Activated CD4-positive, alpha-beta T cell treated with anti-CD3 and anti-CD28 coated beads for 1 hour (primary cell): ENCODE results near the gene ANTXR1.
"Not testable (repeated sequence)": the region's sequence is repeated elsewhere in the genome, so short reads cannot be mapped to it uniquely, and the experiment has no call there.

Source experiments
- DNase-seq: peaks from one replicate; pipeline ENCODE4 v3.0.0-alpha.2; 2020

Gene ANTXR1

DNA sequence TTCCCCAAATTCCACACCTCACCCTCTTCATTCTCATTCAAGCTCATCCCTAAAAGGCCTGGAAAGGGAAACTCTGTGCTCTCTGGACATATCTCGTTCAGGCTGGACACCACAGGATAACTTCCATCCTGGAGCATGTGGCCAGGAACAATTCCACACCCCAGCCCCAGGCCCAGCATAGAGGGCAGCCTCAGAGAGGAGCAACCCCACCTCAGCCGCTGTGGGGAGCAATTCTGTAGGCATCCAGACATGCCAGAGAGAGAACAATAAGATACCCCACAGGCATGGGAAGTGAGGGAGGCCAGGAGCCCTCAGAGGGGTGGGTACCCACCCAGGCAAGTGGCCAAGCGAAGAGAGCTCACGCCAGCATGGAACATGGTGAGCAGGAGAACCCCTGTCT, 230.7 kb downstream of the ANTXR1 start:
- no peak for DNase-seq

DNA sequence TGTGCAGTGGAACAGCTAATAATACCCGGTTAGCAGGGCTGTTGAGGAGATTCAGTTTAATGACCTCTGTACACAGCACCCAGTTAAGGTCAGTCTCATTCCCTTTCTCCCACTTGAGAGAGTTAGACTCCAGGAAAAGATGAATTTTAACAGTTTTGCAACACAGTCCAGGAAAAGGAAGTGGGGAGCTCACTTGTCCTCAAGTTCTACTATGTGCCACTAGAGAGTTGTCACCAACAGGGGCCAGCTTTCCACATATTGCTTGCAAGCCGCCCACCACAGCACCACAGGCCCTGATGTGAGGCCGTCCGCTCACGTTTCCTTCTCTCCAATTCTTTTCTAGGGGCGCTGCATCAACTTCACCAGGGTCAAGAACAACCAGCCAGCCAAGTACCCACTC, 231.9 kb downstream of the ANTXR1 start:
- DNase-seq: no peak

DNA sequence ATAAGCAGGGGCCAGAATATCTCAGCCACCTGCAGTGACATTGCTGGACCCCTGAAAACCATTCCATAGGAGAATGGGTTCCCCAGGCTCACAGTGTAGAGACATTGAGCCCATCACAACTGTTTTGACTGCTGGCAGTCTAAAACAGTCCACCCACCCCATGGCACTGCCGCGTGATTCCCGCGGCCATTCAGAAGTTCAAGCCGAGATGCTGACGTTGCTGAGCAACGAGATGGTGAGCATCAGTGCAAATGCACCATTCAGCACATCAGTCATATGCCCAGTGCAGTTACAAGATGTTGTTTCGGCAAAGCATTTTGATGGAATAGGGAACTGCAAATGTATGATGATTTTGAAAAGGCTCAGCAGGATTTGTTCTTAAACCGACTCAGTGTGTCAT, 234.6 kb downstream of the ANTXR1 start:
- DNase-seq: no peak

DNA sequence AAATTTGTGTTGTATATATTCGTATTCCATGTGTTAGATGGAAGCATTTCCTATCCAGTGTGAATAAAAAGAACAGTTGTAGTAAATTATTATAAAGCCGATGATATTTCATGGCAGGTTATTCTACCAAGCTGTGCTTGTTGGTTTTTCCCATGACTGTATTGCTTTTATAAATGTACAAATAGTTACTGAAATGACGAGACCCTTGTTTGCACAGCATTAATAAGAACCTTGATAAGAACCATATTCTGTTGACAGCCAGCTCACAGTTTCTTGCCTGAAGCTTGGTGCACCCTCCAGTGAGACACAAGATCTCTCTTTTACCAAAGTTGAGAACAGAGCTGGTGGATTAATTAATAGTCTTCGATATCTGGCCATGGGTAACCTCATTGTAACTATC, 235.3 kb downstream of the ANTXR1 start:
- DNase-seq: no peak

DNA sequence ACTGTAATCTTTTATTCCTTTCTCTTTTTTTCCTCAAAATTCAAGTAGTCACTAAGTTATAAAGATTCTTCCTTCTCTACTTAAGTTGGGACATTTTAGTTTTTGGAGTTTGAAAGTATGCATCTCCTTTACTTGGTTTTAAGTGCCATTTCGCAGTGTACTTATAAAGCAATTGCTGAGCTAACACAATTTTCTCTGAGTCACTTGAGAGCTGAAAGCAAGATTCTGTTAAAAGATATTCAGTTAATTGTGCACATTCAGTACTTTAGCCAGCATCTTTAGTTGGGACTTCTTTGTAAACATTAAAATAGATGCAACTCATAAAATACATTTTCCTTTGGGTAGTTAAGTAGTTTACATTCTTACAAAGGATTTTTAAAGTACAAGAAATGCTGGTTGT, 238.0 kb downstream of the ANTXR1 start:
- no peak for DNase-seq

DNA sequence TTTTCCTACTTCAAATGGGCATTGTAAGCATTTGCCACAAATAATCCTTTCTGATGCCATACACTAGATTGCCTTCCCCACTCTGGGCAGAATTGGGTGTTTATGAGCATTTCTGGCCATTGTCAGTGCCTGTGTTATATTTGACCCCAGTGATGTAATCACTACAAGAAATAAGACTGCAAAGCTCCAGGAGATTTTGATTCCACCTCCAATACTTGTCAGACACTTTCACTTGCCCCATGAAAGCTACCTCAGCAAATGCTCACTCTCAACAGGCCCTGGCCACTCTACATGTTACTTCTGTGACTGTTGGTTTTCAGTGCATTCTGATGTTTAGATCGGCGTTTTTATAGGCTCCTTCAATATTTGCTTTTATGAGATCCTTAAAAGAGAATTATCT, 239.0 kb downstream of the ANTXR1 start:
- DNase-seq: no peak

DNA sequence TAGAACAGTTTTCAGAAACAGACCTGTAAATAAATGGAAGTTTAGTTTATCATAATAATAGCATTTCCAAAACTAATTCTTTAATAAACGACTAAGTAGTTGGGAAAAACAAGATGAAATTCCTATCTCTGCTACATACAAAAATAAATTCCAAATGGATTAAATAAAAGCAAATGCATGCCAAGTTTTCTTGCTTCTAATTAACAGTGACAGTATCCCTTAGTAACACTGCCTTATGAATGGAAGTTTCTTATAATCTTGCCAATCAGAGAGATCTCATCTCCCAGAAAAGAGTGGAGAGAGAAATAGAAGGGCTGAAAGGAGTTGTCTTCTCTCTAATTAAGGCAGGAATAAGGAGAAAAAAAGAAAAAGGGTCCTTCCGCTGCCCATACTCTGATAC, 240.1 kb downstream of the ANTXR1 start:
- no peak for DNase-seq

DNA sequence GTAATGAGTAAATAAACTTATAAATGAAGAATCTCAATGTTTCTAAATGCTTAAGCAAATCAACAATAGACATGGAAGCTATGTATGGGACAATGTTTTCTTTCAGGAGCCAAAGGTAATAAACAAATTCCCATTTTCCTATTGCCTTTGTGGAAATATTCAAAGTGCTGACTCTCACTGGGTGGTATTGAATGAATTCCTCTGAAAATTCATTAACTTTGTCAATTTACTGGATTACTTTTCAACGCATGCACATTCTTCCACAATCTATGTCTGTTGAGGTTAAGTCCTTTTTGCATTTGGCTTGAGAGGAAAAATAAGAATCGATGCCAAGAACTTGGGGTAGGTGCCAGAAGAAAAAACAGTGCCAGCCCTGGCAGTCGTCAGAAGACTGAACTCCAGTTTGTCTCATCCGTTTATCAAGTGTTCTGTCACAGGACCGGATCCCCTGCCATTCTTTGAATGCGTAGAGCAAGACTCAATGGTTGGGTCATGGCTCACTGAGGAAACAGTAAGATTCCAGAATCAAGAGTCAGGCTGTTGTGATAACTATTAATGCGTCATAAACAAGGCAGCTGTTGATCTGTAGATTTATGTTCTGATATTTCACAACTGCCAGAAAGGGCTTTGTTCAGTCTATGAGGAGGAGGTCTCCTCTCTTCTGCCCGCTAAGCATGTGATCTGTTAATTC, 240.8 kb downstream of the ANTXR1 start:
- DNase-seq: no peak

DNA sequence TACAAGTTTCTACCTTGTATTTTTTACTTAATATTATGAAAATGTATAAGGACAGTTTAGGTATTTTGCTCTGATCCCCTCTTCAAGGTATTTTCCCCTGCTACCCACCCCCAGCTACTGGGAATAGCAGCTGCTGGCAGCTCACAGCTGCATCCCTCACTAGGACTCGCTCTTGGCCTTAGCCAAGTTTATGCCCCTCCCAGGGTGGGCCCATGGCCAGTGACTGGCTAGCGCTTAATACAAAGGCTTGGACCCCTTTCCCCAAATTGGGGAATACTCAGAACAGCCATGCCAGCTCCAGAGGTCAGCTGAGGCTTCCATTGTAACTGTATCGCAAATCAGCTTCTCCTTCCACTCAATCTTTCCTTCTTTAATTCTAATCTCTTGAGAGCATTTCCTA, 242.8 kb downstream of the ANTXR1 start:
- DNase-seq: no peak

DNA sequence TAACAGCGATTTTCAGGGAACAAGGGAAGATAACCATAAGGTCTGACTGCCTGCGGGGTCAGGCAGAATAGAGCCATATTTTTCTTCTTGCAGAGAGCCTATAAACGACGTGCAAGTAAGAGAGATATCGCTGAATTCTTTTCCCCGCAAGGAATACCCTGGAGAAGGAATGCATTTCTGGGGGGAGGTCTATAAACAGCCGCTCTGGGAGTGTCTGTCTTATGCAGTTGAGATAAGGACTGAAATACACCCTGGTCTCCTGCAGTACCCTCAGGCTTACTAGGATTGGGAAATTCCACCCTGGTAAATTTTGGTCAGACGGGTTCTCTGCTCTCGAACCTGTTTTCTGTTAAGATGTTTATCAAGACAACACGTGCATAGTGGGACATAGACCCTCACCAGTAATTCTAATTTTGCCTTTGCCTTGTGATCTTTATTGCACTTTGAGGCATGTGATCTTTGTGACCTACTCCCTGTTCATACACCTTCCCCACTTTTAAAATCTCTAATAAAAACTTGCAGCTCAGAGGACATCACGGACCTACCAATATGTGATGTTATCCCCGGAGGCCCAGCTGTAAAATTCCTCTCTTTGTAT, 247.1 kb downstream of the ANTXR1 start:
- DNase-seq: not testable (repeated sequence)

DNA sequence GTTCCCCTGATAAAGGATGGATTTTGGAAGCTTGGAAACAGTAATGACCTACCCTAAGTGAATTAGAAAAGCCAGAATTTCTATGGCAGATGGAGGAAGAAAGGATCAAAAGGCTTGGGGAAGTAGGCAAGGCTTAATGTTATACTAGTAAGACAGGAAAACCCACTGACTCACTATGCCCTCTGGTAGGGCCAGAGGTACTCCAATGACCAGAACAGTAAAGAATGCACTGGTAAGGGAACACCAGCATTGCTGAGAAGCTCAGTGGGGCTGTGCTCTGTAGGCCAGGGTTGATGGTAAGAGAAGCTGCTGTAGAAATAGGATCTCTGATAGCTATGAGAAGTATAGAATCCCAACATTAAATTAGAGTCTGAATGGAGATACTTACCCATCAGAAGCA, 247.7 kb downstream of the ANTXR1 start:
- DNase-seq: no peak

DNA sequence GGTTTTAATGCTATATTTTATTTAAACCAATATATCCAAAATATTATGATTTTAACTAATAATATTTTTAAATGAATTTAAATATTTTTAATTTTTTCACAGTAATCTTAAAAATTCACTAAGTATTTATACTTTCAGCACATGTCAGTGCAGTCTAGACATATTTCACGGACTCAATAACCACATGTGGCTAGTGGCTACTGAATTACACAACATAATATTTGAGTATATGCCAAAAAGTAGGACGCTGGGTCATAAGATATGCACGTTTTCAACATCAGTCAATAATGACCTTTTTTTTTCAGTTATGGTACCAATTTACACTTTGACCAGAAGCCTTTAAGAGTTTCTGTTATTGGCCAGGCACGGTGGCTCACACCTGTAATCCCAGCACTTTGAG, 256.4 kb downstream of the ANTXR1 start:
- DNase-seq: no peak

DNA sequence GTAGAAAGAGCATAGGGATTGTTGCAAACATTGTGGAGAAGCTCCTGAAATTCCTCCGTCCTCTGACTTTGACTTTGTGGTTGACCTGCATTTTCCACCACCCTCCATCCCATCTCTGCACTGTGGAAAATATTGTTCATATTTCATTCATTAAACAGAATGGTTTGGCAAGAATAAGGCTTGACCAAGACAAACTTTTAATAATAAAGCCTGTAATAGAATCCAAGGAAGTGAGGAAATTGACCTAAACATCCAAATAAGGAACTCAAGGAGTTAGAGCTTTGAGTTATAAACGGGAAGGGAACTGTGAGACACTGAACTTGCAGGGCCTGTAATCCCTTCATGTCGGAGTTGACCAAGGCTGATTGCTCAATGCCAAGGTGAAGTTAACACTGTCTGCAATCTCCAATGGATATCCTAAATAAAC, 258.9 kb downstream of the ANTXR1 start:
- DNase-seq: no peak

DNA sequence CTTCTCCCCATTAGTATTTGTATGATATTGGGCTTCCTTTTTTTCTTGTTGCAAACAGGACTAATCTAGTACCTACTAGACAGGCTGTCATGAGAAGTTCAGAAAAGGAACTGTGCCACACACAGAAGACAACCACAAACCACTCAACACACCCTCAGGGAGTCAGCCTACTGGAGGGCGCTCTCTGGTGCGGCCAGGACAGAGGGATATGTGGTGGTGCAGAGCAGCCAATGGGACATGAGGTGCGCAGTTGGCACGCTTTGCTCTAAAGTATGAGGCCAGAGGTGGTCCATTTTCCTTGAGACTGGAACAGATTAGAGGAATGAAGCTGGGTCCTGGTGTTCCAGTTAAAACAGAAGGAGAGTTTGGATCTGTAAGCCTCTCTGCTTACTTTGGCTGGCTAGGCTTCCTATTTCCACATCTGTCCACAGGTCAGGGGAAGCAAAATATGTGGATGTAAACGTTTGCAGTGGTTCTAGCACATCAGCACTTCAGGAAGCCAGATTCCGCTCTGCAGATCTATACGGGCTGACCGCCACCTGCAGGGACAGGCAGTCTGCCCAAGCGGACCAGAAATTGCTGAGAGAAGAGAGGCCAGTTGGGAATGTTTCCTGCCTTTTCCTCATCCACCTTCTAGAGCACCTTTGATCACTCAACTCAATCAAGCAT, 260.0 kb downstream of the ANTXR1 start:
- DNase-seq: no peak

DNA sequence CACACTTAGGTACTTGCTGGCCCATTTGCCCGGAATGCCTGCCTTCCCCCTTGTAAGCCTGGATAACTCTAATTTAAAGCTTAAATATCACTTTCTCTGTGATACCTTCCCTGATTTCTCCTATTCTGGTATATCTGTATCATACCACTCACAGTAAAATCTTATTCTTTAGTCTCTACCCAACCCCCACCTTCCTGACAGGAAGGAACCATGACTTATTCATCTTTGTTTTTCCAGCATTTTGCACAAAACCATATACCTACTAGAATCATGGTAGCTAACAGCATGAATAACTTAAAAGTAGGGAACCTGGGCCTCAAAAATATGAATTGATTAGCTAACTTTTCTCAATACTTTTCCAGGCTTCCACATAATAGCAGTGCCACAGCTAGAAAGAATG, 262.5 kb downstream of the ANTXR1 start:
- DNase-seq: no peak

DNA sequence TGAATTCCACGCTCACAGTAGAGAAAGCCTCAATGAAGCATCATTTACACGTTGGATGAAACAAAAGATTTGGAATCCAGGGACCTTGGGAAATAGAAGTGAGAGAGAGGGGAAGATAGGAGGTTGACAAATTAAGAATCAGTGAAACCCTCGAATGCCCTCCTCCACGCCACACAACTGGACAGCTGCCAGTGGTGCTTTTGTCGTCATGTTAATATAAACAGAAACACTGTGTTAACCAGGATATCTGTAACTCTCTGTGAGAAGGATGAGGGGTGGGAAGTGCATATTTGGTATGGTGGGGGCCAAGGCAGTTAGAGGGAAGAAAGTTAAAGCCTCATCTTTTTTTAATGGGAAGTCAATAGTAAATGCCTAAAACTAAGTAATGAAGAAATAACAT, 265.4 kb downstream of the ANTXR1 start:
- DNase-seq: no peak

DNA sequence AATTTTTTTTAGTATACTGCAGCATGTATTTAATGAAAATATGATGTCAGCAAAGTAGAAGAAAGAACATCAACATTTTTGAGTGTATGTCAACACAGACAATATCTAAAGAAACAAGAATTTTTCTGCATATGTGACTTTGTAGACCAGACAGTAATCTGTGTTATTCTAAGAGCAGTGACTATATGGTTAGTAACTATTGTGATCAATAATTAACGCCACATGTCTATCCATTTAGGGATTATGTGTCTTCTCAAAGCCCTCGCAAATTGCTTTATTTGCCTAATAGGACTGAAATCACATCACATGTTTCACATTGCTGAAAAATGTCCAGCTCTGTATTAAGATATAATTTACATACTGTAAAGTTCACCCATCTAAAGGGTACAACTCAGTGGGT, 266.2 kb downstream of the ANTXR1 start:
- DNase-seq: no peak

DNA sequence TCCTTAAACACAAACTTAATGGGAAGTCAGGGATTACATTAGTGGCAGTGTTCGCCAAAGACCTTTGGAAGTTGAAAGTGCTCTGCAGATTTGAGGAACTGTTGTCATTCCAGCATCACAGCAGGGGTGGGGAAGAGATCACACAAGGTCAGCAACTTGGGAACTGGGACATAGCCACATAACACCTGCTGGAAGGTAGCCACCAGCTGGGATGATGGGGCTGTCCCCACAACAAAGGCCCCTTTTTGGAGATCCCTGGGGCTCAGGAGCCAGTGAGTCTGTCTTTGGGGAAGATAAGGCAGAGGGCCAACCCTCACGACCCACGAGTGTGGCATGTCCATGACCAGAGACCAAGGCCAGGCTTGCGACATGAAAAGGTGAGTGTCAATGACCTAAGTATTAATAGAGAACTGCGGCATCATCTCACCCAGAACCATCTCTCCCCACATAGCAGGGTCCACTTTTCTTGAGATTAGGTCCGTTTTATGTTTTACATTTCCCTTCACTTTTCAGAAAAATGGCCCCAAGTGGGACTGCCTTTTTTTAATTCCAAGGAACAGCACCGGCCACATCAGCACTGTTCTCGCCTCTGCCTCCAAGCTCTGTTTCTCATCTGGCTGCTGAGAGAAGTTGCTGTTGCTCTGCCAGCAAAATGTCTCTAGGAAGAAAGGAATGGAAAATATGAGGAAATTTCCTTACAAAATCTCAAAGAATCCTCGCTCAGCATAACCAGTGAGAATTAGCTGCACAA, 267.1 kb downstream of the ANTXR1 start:
- DNase-seq: no peak

DNA sequence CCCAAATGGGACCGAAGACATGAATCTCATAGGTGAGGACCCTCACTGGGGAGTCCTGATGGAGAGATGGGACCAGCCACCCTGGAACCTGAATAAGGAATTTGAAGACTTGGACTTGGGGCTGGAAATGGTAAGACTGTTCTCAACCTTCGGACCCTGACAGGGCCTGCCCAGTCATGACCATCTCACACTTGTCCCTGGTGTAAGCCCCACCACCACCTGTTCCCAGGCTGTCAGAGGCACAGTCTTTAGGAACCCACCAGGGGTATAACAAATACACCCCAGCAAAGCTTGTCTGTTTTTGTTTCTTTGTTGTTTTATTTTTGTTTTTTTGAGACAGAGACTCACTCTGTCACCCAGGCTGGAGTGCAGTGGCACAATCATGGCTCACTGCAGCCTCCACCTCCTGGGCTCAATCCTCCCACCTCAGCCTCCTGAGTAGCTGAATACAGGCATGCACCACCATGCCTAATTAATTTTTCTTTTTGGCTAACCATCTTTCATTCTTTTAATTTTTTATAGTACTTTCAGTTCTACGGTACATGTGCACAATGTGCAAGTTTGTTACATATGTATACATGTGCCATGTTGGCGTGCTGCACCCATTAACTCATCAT, 267.9 kb downstream of the ANTXR1 start:
- DNase-seq: no peak

DNA sequence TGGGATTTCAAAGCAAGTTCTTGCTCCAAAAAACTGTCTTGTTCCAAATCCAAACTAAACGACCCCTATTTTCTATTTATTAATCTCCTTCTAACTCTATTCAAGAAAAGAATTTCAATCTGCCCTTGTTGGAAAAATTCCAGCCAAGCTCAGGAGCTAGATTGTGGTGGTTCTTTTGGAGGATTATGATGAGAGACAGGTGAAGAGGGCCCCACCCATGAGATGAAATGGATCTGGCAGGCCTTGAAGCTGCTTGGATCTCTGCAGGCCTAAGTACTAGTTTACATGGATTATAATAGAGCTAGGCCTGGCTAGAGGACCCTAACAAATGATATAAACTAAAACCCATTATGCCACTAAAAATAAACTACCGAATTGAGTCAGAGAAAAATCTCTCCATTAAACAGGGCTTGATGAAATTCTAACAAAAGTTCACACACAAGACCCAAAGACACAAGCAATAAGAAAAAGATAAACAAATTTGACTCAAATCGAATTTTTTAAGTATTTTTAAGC, 272.5 kb downstream of the ANTXR1 start:
- no peak for DNase-seq

DNA sequence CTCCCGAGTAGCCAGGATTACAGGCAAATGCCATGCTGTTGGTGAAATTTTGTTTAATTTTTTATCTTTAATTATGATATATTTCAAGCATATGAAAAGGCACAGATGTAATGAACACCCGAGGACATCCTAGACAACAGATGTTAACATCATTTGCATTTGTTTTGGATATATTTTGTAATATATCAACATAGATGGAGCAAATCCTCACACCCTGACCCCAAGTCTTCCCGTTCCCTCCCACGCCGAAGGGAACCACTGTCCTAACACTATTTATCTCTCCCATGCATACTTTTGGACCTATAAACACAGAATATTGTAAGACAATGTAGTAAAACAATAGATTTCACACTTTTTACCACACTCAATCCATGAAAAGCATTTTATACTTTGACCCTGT, 274.6 kb downstream of the ANTXR1 start:
- DNase-seq: no peak

DNA sequence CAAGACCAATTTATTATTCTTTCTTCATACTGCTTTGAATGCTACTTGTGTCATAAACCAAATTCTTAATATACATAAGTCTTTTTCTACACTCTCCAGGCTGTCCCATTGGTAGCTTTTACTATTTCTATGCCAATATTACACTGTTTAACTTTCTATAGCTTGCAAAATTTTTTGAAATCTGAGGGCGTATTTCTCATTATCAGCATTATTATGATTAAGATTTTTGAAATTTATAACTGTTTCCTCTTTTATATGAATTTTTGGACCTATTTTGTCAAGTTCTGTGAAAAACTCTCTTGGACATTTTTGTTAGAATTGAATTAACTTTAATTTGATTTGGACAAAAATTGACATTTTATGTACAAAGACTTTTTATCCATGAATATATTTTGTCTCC, 275.4 kb downstream of the ANTXR1 start:
- no peak for DNase-seq

DNA sequence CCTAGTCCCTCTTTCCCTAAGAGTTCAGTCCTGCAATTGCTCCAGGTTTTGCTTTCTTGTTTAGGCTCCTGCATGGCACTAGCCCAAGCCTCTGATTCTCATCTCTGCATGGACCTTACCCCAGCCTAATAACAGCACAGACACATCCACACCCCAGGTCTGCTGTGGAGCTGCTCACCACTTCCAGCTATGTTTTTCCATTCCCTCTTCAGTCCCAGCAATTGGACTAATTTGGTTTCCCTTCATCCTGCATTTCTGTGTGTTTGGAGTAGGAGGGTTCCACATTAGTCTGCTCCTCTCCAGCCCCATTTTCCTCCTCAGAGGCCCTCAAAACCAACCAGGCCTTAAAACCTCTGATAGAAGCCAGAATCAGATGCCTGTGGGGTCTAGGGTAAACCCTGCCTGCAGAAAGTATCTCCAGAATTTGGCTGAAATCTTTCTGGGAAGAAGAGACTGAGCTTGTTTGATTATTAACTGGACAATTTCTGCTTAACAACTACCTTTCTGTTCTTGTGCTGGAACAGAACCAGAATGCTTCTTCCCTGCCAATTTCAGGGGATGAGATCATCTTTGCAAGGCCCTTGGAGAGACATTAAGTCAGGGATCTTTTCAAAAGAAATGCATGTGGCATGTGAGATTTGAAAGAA, 278.1 kb downstream of the ANTXR1 start:
- no peak for DNase-seq
